GM13976 (cell line): ENCODE measurements around the gene TTC1.

ENCODE experiments used
- DNase-seq: peaks from one replicate; pipeline ENCODE4 v3.0.0; 2012; ENCODE audit warnings: low spot score
- in situ Hi-C: fragments of 300-500 bp; cut with MboI; formaldehyde crosslinking; loops from one replicate; pipeline ENCODE4 v1.12.0; 2022; ENCODE audit warnings: low sequenced_read_pairs, mixed read lengths, inconsistent platforms; ENCODE audit not compliant: unreplicated experiment
- TF ChIP-seq, protein P1 (sequence below): IDR thresholded peaks from 2 replicates; pipeline ENCODE4 v1.5.1; 2012; ENCODE audit warnings: borderline replicate concordance, mild to moderate bottlenecking; ENCODE audit not compliant: insufficient read depth; ENCODE audit errors: extremely low read depth, missing control alignments, control extremely low read depth

TTC1 gene

GRCh38 chr5:159976921-159977320, 32.0 kb upstream of the TTC1 start:
- no peak for DNase-seq
- in situ Hi-C loops: loop anchor here (25.0 kb wide), 1 partner anchor 815 kb away; no protein-coding TSS in a partner anchor
- TF ChIP-seq, protein P1, sequence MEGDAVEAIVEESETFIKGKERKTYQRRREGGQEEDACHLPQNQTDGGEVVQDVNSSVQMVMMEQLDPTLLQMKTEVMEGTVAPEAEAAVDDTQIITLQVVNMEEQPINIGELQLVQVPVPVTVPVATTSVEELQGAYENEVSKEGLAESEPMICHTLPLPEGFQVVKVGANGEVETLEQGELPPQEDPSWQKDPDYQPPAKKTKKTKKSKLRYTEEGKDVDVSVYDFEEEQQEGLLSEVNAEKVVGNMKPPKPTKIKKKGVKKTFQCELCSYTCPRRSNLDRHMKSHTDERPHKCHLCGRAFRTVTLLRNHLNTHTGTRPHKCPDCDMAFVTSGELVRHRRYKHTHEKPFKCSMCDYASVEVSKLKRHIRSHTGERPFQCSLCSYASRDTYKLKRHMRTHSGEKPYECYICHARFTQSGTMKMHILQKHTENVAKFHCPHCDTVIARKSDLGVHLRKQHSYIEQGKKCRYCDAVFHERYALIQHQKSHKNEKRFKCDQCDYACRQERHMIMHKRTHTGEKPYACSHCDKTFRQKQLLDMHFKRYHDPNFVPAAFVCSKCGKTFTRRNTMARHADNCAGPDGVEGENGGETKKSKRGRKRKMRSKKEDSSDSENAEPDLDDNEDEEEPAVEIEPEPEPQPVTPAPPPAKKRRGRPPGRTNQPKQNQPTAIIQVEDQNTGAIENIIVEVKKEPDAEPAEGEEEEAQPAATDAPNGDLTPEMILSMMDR: no peak

DNA sequence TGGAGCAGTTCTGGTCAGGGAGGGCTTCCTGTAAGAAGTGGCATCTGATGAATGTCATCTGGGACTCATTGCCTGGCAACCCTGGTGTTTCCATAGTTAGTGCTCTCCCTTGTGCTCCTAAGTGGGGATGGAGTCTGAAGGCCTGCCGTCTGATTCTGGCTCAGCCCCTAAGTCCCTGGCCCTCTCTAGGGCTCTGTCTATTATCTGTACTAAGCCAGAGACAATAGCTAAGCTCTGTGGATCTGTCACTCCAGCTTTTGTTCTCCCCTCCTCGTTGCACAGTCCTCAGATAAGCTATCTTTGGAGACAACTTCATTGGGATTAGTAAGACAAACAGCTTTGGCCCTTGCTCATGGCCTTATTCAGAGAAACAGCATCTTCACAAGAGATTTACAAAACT, 30.6 kb upstream of the TTC1 start:
- in situ Hi-C loops: loop anchor here (25.0 kb wide), 1 partner anchor 816 kb away; no protein-coding TSS in a partner anchor
- TF ChIP-seq, protein P1: no peak
- no peak for DNase-seq

DNA sequence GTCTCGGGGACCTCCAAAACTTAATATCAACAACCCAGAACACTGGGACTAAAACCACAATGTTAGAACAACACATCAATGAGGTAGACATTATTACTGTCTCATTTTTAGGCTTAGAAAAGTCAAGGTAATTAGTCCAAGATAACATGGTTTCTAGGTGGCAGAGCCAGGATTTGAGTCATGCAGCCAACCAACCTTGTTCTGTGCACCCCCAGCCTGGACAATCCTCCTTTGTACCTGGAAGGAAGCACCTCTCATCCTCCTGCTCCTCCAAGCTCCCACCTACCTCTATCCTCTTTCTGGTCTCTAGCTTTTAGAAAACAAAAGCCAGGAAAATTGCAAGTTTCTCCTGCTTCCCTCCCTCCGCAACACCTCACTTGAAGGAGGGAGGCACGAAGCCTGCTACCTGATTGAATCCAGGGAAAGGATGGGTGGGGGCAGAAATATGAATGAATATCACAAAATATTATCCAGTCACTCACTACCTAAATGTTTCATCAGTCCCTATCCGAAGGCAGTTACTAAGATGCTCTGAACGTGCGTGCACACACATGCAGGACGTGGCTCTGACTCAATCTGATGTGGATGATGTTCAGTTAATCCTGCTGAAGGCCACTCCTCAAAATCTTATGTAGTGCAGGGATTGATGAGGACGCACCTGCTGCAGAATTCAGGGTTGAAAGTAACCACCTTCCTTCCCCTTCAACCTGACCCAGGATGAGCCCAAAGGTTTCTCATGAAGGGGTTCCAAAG, 26.3 kb upstream of the TTC1 start:
- in situ Hi-C loops: loop anchor here (10.0 to 25.0 kb wide), 2 partner anchors 538 to 820 kb away; no protein-coding TSS in a partner anchor
- no peak for DNase-seq
- TF ChIP-seq, protein P1: no peak

GRCh38 chr5:159987031-159987674, 21.8 kb upstream of the TTC1 start:
- in situ Hi-C loops: loop anchor here (10.0 to 25.0 kb wide), 2 partner anchors 542 to 825 kb away; no protein-coding TSS in a partner anchor
- peak; percentile 89 for DNase-seq

DNA sequence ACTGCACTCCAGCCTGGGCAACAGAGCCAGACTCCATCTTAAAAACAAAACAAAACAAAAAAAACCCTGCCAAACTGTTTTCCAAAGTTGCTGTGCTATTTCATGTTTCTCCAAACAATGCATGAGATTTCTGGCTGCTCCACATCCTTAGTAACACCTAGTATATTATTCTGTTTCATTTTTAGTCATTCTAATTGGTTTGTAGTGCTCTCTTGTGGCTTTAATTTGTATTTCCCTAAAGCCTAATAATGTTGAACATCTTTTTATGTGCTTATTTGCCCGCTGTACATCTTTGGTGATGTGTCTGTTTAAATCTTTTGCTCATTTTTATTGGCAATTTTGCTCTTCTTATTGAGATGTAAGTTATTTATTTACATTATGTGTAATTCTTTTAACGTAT, 18.4 kb upstream of the TTC1 start:
- DNase-seq: no peak
- in situ Hi-C loops: loop anchor here (25.0 kb wide), 1 partner anchor 828 kb away; no protein-coding TSS in a partner anchor
- TF ChIP-seq, protein P1: no peak

More at GRCh38 chr5:159987031-159987674, 21.8 kb upstream of the TTC1 start:
- TF ChIP-seq, protein P1: peak; percentile 76

GRCh38 chr5:159992566-159992965, 16.4 kb upstream of the TTC1 start:
- in situ Hi-C loops: loop anchor here (25.0 kb wide), 1 partner anchor 830 kb away; no protein-coding TSS in a partner anchor
- DNase-seq: no peak
- TF ChIP-seq, protein P1: no peak
